ENCODE measurements around the gene TLE2. TPM values are rescaled to one million over a fixed set of nuclear protein-coding genes. Genes with fewer than 3 reads are reported as not detected.
"Not testable (repeated sequence)": the region's sequence is repeated elsewhere in the genome, so short reads cannot be mapped to it uniquely, and the experiment has no call there.

TLE2 gene
- total RNA-seq, 2 donors from 2014 or later = 61.0 to 66.7 TPM

DNA sequence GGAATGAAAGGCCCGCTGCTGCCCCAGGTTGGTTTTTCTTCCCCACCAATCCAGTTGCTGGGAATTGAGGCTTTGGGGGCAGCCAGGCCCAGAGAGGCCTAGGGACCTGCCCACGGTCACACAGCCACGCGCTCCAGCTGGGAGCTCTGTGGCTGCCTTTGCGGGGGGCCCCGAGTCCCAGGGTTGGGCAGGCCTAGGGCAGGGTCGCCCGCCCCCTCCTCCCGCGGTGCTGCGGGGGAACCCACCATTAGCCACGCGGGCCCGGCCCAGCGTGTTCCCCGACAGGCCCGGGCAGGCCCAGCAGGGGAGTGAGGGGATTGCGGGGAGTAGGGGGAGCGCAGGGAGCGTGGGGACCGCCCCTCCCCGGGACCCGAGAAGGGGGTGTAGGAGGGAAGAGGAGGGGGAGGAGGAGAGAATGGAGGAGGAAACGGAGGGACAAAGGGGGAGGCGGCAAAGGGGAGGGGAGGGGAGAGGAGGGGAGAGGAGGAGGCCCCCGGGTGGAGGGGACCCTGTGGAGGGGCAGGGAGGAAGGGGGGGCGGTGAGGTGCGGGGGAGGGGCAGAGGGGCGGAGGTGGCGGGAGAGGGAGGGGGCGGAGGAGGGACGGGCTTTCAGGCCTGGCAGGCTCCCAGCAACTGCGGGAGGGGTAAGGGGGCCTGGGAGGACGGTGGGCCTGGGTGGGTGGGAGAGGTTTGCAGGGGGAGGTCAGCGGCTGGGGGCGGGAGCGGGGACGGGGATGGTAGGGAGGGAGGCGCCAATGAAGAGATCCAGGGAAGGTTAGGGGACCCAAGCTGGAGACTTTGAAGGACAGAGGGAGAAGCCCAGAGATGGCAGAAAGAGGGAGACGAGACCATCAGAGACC lies 12.9 kb upstream of the TLE2 start:
- peak in 1 of 2 donors; percentile 19 for ATAC-seq
- intact Hi-C loops (cut with DNase I) = no loop called here
- DNase-seq = no peak

DNA sequence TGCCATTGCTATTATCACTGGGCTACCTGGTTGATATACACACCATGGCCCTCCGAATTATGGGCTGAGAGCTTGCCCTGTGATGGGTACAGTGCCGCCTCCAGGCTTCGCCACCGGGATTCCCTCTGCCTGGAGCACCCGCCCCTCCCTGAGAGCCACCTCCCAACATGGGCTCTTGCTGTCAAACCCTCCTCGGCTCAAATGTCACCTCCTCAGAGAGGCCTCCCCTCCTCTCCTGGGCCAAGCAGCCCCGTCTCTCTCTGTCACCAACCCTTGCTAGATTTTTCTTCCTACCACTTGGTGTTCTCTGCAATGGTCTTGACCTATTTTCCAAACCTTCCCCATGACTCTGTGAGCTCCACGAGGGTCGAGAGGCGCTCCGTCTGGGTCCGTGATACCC lies 12.2 kb upstream of the TLE2 start:
- no peak for ATAC-seq
- DNase-seq = no peak
- intact Hi-C loops (cut with DNase I) = no loop called here

DNA sequence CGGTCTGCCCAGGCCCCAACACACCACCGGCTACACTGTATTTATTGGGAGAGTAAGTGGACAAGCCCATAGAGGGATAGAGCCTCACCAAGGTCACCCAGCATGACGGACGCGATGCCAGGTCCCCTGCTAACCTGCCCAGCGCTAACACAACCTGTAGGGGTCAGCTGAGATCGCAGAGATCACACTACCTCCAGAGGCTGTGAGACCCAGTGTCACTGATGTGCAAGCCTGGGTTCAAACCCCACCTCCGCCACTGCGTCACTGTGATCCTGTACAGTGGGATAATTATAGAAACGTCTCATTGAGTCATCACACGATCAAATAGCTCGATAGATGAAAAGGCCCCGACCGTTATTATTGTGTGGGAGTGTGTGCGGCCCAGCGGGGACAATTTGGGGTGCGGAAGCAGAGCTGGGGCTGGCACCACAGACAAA lies 10.6 kb upstream of the TLE2 start:
- ATAC-seq (no peak), DNase-seq (no peak)
- intact Hi-C loops (cut with DNase I) = loop anchor here in 1 of 2 donors (10.0 kb wide), 1 partner anchor 55 kb away; no protein-coding TSS in a partner anchor

DNA sequence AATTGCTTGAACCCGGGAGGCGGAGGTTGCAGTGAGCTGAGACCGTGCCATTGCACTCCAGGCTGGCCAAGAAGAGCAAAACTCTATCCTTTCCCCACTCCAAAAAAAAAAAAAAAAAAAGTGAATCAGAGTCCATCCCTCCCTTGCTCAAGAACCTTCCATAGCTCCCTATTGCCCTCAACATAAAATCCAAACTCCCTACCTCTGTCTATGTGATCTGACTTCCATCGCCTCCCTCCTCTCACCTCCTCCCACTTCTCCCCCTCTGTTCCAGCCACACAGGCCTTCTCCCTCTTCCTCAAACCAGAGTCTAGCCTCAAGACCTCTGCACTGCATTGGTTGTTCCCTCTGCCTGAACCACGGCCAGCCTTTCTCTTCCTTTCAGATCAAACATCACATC lies 10.0 kb upstream of the TLE2 start:
- ATAC-seq (no peak), DNase-seq (no peak)
- intact Hi-C loops (cut with DNase I) = loop anchor here in 1 of 2 donors (10.0 kb wide), 1 partner anchor 54 kb away; no protein-coding TSS in a partner anchor

DNA sequence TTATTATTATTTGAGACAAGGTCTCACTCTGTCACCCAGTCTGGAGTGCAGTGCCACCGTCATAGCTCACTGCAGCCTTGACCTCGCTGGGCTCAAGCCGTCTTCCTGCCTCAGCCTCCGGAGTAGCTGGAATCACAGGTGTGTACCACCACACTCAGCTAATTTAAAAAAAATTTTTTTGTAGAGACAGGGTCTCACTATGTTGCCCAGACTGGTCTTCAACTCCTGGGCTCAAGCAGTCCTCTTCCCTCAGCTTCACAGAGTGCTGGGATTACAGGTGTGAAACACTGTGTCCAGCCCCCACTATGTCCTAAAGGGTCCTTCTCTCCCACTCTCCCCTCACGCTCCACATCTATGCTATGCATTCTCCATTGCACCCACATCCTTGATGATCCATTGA lies 9.1 kb upstream of the TLE2 start:
- ATAC-seq (no peak), DNase-seq (no peak)
- intact Hi-C loops (cut with DNase I) = loop anchor here in 1 of 2 donors (10.0 kb wide), 1 partner anchor 53 kb away; no protein-coding TSS in a partner anchor

DNA sequence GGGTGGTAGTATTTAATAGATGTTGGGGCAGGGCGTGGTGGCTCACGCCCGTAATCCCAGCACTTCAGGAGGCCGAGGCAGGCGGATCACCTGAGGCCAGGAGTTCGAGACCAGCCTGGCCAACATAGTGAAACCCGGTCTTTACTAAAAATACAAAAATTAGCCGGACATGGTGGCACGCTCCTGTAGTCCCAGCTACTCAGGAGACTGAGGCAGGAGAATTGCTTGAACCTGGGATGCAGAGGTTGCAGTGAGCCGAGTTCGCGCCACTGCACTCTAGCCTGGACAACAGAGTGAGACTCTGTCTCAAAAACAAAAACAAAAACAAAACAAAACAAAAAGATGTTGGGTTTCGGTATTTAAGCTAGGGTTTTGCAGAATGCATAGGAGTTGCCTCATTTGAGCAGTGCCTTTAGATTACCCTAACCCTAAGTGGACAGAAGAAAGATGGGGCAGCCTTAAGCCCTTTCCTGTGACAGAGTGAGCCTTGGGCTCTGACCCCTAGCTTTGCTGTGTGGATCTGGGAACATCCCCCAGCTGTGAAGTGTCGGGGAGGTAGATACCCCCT lies 8.0 kb upstream of the TLE2 start:
- DNase-seq, ATAC-seq: not testable (repeated sequence)
- intact Hi-C loops (cut with DNase I) = loop anchor here in 1 of 2 donors (10.0 kb wide), 1 partner anchor 52 kb away; no protein-coding TSS in a partner anchor

DNA sequence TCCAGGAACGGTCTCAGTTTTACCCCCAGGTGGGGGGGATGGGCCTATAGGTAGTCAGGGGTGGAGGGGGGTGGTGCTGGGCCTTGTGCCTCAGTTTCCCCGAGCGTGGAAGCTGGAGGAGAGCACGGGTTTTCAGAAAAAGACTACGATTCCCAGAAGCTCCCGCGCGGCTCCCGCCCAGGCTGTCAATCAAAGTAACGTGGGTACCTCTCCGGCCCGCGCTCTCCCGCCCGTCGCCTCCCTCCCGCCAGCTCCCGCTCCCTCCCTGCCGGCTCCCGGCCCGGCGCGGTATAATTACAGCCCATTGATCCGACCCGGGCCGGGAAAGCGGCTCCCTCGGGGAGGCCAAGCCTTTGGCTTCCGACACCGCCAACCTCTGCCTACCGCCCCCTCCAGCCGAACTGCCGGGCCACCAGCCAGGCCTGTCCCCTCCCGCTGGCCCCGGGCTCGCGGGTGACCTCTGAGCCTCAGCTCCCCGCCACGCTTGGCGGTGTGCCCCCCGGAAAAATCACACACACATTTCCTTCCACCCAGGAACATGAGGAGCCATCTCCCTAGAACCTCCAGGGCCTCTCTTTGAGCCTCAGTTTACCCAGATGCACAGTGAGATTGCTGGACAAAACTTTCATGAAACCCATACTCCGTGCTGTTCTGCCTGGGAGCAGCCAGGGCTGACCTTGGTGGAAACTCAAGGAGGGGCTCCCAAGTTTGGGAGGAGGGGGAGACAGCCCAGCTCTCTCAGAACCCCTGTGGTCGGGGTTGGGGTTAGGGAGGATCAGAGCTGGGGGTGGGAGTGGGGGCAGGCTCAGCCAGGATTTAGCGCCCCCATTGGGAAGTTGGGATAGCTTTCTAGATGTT lies 7.3 kb upstream of the TLE2 start:
- intact Hi-C loops (cut with DNase I) = loop anchor here in 1 of 2 donors (10.0 kb wide), 1 partner anchor 52 kb away; no protein-coding TSS in a partner anchor
- peak; percentile 86 to 93 for ATAC-seq
- DNase-seq = peak; percentile 95

DNA sequence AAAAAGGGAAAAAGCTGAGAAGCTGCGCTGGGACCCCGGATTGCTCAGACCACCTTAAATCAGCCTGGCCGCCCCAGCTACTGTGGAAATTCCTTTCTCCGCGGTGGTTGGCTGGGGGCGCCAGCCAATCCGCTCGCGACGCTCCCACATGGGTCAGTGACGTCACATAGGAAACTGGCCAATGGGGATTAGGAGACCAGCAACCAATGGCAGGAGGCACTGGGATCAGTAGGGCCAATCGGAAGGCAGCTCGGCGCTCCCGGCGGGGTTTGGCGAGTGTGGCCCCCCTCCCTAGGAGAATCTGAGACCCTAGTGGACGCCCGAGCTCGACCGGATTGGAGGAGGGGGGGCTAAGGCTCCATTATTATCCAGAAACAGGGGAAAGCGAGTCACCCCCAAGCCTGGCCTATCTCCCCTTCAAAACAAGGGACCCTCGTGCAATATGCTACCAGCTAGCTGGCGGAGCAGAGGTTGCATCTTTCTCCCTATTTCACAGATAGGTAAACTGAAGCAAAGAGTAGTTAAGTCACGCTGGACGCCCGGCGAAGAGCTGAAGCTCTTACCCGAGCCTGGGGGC lies 6.5 kb upstream of the TLE2 start:
- intact Hi-C loops (cut with DNase I) = loop anchor here in 1 of 2 donors (10.0 kb wide), 1 partner anchor 51 kb away; no protein-coding TSS in a partner anchor
- ATAC-seq (peak; percentile 95 to 97), DNase-seq (peak; percentile 99)

DNA sequence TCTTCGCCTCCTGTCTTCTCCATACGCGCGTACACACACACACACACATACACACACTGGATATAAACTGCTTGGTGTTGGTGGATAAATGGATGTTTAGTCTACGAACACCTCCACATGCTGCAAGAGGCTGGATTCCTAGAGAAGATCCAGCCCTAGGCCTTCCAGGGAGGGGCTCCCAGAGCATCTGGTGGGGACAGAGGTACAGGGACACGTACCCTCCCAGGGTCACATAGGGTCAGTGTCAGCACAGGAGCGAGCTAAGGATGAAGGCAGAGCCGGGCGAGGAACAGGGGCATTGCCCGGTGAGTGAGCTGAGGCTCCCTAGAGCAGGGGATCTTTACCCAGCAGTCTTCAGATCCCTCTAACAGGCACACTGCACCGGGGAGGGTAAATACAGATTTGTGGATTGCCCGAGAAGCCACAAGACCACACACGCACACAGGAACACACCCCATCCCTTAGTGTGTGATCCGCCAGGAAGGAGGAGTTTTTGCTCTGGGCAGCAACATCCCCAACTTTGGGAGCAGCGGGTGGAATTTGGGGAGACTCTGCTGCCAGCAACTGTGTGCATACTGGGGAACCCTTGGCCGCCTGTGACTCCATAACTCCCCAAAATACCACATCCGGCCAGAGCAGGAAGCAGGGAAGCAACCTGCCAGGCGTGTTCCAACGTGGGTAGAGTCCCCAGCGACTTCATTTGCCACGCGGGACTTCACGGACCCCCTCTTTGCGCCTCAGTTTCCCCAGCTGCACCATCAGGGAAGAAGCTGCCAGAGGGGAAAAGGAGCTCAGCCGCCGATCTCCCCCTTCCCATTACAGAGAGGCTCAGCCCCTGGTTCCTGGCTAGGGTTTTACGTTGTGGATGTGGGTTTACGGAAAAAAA lies 5.8 kb upstream of the TLE2 start:
- ATAC-seq (peak; percentile 1 to 2), DNase-seq (no peak)
- intact Hi-C loops (cut with DNase I) = loop anchor here (5.0 to 10.0 kb wide), 2 partner anchors 50 to 58 kb away; partner anchors contain the start of gene TLE6 (in 1 of the 2)

DNA sequence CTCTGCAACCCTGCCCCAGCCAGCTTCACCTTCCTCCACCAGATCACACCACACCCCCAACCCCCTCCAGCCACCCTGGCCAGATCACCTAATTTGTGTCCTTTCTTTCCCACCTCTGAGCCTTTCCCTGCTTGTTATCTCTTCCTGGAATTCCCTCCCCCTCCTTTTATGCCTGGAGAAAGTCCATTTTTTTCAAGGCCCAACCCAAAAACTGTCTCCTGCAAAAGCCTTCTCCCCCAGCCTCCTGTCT lies 5.3 kb upstream of the TLE2 start:
- intact Hi-C loops (cut with DNase I) = loop anchor here (5.0 to 10.0 kb wide), 2 partner anchors 50 to 57 kb away; partner anchors contain the start of gene TLE6 (in 1 of the 2)
- ATAC-seq (no peak), DNase-seq (no peak)

DNA sequence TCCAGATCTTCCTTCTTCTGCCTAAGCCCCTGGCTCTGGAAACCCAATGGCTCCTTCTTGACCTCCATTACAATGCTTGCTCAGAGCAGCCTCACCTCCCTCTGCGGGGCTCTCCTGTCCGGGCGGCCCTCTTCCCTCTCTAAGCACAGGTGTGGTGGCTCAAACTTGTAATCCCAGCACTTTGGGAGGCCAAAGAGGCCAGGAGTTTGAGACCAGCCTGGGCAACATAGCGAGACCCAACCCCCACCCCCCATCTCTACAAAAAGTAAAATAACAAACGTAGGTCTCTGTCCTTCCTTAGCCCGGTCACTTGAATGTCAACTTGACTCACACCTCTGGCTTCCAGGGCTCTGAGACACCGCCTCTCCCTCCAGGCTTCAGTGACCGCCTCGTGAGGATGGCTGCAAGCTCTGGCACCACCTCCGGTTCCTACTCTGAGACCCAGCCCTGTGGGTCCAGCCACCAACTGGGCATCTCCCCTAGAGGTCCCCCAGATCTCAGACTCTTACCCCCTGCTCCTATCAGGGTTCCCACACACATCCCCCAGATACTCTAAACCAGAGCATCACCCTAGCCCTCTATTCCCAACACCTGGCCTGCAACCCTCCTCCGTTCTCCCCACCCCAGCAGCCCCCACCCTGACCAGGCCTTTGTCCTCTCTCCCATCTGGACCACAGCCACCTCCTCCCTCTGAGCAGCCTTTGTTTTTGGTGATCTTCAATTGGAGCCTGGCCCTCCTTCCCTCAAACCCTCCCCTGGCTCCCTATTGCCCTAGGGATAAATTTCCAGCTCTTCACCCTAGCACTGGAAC lies 4.7 kb upstream of the TLE2 start:
- no peak for ATAC-seq
- DNase-seq = no peak
- intact Hi-C loops (cut with DNase I) = loop anchor here (5.0 to 10.0 kb wide), 2 partner anchors 49 to 56 kb away; partner anchors contain the start of gene TLE6 (in 1 of the 2)

DNA sequence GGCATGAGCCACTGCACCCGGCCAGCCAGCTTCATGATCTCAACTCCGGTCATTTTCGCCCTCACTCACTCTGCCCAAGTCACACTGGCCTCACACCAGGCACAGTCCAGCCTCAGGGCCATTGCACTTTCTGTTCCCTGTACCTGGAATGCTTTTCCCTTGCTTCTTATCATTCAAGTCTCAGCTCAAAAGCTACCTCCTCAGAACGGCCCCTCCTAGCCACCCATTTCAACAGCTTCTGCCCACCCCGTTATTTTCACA lies 2.5 kb upstream of the TLE2 start:
- DNase-seq (no peak), ATAC-seq (no peak)
- intact Hi-C loops (cut with DNase I) = loop anchor here (5.0 to 10.0 kb wide), 2 partner anchors 47 to 54 kb away; partner anchors contain the start of gene TLE6 (in 1 of the 2)

DNA sequence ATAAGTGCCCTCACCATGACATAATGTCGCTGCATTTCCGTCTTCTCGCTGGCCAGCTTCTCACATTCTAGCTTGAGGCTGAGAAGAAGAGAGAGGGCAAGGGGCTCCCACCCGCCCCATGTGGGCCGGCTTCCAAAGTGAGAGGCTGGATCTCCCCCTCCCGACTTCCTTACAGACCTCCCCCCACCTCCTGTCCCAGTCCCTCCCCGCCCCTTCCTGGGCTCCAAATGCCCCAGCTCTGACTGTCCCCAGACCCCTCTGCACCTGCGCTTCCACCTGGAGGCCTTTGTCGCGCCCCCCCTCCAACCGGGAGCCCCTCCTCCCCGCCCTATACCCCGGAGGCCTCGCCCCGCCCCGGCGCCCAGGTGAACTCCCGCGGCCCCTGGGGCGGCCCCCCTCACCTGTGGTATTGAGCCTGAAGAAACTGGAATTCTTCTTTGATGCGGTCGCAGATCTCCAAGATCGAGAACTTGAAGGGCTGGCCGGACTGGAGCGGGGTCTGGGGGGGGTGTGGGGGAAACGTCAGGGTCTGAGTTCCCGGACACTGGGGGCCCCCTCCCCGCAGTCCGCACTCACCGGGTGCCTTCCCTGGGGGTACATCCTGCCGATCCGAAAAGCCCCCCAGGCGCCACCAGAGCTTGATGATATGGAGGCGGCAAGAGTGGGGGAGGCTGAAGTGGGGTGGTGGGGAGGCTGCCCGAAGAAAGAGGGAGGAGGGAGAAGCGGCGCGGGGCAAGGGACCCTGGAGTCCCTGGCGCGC lies 595 bp downstream of the TLE2 start:
- ATAC-seq (peak; percentile 12 to 14), DNase-seq (no peak)
- intact Hi-C loops (cut with DNase I) = no loop called here

DNA sequence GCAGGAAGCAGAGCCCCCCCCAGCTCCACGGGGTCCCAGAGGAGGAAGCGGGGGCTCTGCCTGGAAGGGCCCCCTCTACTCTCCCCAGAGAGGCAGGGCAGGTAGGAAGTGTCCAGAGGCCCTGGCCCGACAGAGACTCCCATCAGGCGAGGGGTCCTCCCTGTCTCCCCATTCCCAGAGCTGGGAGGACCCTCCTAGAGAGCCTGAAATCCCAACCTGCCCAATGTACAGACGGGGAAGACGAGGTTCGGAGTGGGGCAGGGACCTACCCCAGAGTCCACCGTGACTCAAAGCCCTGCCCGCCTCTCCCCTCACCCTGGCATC lies 1.1 kb downstream of the TLE2 start:
- intact Hi-C loops (cut with DNase I) = no loop called here
- DNase-seq (no peak), ATAC-seq (peak in 1 of 2 donors; percentile 8)

DNA sequence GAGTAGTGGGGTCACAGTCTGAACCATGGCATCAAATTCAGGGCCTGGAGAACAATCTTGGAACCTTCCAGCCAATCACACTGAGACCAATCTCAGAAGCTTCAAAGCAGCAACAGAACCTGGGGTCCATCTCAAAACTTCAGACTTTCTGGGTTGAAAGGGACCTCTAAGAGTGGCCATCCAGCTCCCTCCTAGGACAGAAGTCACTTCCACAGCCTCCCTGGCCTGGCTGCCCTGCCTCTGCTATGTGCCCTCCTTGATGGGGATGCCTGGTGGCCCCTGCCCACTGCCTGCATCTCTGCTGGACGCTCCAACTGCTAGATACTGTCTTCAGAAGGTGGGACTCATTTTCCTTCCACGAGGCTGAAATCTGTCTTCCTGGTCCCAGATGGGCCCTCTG lies 1.8 kb downstream of the TLE2 start:
- intact Hi-C loops (cut with DNase I) = no loop called here
- DNase-seq (no peak), ATAC-seq (no peak)

DNA sequence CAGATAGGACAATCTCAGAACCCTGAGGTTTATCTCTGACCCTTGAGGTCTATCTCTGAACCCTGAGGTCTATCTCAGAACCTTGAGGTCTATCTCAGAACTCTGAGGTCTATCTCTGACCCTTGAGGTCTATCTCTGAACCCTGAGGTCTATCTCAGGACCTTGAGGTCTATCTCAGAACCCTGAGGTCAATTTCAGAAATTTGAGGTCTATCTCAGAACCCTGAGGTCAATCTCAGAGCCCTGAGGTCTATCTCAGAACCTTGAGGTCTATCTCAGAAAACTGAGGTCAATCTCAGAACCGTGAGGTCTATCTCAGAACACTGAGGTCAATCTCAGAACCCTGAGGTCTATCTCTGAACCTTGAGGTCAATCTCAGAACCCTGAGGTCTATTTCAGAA lies 2.3 kb downstream of the TLE2 start:
- ATAC-seq = no peak
- no peak for DNase-seq
- intact Hi-C loops (cut with DNase I) = no loop called here

DNA sequence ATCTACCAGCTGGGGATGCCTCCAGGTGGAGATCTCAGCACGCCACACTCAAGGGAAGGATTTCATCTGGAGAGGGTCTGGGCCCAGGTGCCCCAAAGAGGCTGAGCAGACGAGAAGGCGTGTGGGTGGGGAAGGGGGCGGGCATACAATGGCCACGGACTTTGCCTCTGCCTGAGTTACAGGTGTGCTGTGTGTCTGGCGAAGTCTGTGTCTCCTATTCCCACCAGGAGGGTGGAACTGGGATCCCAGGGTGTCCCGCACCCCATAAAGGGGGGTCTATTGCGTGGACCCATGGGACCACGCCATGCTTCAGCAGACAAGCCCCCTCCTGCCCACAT lies 3.6 kb downstream of the TLE2 start:
- no peak for DNase-seq
- ATAC-seq = no peak
- intact Hi-C loops (cut with DNase I) = no loop called here
